ENCODE data around the gene MTMR12. TPM values are rescaled to one million over a fixed set of nuclear protein-coding genes. Genes with fewer than 3 reads are reported as not detected.

Gene MTMR12
- total and polyA plus RNA-seq, 10 of the 15 experiments (the other 5 are each of a cell fraction or from before 2014, with no cell fraction given) = 5.0 to 22.9 (median 16.3) TPM

DNA sequence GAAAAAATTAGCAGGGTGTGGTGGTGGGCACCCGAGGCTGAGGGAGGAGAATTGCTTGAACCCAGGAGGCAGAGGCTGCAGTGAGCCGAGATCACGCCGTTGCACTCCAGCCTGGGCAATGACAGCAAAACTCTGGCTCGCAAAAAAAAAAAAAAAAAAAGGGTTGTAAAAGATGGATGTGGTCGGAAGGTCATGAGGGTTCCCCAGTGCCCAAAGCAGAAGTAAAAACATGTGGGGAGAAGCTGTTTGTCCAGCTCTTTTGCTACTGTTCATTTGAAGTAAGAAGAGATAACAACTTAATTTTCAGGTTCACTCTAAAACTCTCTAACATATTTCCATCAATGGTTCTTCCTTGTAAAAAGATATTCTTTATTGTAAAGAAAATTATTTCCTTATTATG lies 81.5 kb downstream of the MTMR12 start:
- ChIA-PET POLR2A (interaction anchor here (0.7 to 1.6 kb wide), 2 partner anchors 46 to 98 kb away, joined by 4 to 5 read pairs; no protein-coding TSS in a partner anchor), CTCF (interaction anchor here (0.6 to 12.1 kb wide), 19 partner anchors 10 to 686 kb away, joined by 3 to 339 read pairs (median 4); no protein-coding TSS in a partner anchor), RAD21 (ENCODE audit: unreplicated experiment) (interaction anchor here (0.5 to 5.9 kb wide), 12 partner anchors 8 to 686 kb away, joined by 3 to 172 read pairs (median 7); no protein-coding TSS in a partner anchor), SMC1A (ENCODE audit: uncharacterized antibody, unreplicated experiment) (interaction anchor here (0.6 to 5.3 kb wide), 14 partner anchors 14 to 154 kb away, joined by 3 to 153 read pairs (median 4); no protein-coding TSS in a partner anchor)
- no peak overlapping the region for H3K4me3 ChIP-seq
- no peaks in the 10 kb centered on the region for H3K27me3 ChIP-seq (replicated peaks in 1 of 2; ENCODE audit: control insufficient read depth in 2 of 2, insufficient read depth in 2 of 2, low read length in 1 of 2)
- H3K79me2 ChIP-seq (ENCODE audit: control insufficient read depth, insufficient read depth, low read length) = no peaks in the 10 kb centered on the region
- ATAC-seq (no peak), DNase-seq (ENCODE audit: low read depth, low spot score) (no peak), FAIRE-seq (no peak)
- no TSS peak for BruUV-seq (replicated peaks)
- in situ Hi-C loops (cut with MboI) (loop anchor here (10.0 kb wide), 1 partner anchor 384 kb away; no protein-coding TSS in a partner anchor), intact Hi-C loops (cut with micrococcal nuclease; ENCODE audit: unreplicated experiment) (no loop called here)
- H3K36me3 ChIP-seq (ENCODE audit: control insufficient read depth in 2 of 2, insufficient read depth in 2 of 2, low read length in 1 of 2) = peaks cover 17 to 22% of the 10 kb centered on the region in 2 experiments
- no peak for TF ChIP-seq SMARCA5 (IDR thresholded peaks at IDR 0.05)
- TF ChIP-seq, protein P1, sequence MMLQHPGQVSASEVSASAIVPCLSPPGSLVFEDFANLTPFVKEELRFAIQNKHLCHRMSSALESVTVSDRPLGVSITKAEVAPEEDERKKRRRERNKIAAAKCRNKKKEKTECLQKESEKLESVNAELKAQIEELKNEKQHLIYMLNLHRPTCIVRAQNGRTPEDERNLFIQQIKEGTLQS (IDR thresholded peaks at IDR 0.05; ENCODE audit: borderline replicate concordance, extremely low read depth, low read depth, low read length) = no peak
- TF ChIP-seq, protein P2, sequence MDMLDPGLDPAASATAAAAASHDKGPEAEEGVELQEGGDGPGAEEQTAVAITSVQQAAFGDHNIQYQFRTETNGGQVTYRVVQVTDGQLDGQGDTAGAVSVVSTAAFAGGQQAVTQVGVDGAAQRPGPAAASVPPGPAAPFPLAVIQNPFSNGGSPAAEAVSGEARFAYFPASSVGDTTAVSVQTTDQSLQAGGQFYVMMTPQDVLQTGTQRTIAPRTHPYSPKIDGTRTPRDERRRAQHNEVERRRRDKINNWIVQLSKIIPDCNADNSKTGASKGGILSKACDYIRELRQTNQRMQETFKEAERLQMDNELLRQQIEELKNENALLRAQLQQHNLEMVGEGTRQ (IDR thresholded peaks at IDR 0.05; ENCODE audit: borderline replicate concordance, low read depth, low read length) = no peak
- TF ChIP-seq MXI1 (IDR thresholded peaks at IDR 0.05; ENCODE audit: low read depth, low read length) = no peak
- TF ChIP-seq MEF2A (IDR thresholded peaks at IDR 0.05; ENCODE audit: insufficient read depth, low read depth, low read length) = no peak
- no peak for TF ChIP-seq CEBPB (IDR thresholded peaks at IDR 0.05; ENCODE audit: borderline replicate concordance in 1 of 2, low read depth in 2 of 2, low read length in 2 of 2)
- TF ChIP-seq SUZ12 (IDR thresholded peaks at IDR 0.05; ENCODE audit: unreplicated experiment) = no peak
- TF ChIP-seq SIN3A (IDR thresholded peaks at IDR 0.05; ENCODE audit: low read depth, low read length) = no peak
- TF ChIP-seq, protein P3, sequence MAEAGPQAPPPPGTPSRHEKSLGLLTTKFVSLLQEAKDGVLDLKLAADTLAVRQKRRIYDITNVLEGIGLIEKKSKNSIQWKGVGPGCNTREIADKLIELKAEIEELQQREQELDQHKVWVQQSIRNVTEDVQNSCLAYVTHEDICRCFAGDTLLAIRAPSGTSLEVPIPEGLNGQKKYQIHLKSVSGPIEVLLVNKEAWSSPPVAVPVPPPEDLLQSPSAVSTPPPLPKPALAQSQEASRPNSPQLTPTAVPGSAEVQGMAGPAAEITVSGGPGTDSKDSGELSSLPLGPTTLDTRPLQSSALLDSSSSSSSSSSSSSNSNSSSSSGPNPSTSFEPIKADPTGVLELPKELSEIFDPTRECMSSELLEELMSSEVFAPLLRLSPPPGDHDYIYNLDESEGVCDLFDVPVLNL (IDR thresholded peaks at IDR 0.05; ENCODE audit: low read depth, low read length) = no peak
- TF ChIP-seq, protein P4, sequence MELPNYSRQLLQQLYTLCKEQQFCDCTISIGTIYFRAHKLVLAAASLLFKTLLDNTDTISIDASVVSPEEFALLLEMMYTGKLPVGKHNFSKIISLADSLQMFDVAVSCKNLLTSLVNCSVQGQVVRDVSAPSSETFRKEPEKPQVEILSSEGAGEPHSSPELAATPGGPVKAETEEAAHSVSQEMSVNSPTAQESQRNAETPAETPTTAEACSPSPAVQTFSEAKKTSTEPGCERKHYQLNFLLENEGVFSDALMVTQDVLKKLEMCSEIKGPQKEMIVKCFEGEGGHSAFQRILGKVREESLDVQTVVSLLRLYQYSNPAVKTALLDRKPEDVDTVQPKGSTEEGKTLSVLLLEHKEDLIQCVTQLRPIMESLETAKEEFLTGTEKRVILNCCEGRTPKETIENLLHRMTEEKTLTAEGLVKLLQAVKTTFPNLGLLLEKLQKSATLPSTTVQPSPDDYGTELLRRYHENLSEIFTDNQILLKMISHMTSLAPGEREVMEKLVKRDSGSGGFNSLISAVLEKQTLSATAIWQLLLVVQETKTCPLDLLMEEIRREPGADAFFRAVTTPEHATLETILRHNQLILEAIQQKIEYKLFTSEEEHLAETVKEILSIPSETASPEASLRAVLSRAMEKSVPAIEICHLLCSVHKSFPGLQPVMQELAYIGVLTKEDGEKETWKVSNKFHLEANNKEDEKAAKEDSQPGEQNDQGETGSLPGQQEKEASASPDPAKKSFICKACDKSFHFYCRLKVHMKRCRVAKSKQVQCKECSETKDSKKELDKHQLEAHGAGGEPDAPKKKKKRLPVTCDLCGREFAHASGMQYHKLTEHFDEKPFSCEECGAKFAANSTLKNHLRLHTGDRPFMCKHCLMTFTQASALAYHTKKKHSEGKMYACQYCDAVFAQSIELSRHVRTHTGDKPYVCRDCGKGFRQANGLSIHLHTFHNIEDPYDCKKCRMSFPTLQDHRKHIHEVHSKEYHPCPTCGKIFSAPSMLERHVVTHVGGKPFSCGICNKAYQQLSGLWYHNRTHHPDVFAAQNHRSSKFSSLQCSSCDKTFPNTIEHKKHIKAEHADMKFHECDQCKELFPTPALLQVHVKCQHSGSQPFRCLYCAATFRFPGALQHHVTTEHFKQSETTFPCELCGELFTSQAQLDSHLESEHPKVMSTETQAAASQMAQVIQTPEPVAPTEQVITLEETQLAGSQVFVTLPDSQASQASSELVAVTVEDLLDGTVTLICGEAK (IDR thresholded peaks at IDR 0.05; ENCODE audit: borderline replicate concordance) = no peak
- TF ChIP-seq ETV6 (conservative IDR thresholded peaks at IDR 0.05 in 1 of 2, IDR thresholded peaks at IDR 0.05 in 1 of 2; ENCODE audit: borderline replicate concordance in 1 of 2, low read depth in 1 of 2) = no peak
- TF ChIP-seq JUND (IDR thresholded peaks at IDR 0.05; ENCODE audit: low read depth, low read length) = no peak
- H4K20me1 ChIP-seq (ENCODE audit: control insufficient read depth, insufficient read depth) = no peaks in the 10 kb centered on the region
- no peak overlapping the region for H3K4me2 ChIP-seq (ENCODE audit: control insufficient read depth, insufficient read depth)
- H3K27ac ChIP-seq (ENCODE audit: control insufficient read depth, insufficient read depth) = no peak overlapping the region
- no peak overlapping the region for H3K9ac ChIP-seq (ENCODE audit: control insufficient read depth, insufficient read depth, low read length)
- H2AFZ ChIP-seq (ENCODE audit: control insufficient read depth, low read depth, low read length) = no peak overlapping the region
- 91% methylated on average over 5 of the region's 6 CpGs for WGBS (ENCODE audit: insufficient coverage, insufficient replicate concordance, low lambda C conversion rate, missing lambda C conversion rate)
- H3K4me1 ChIP-seq (ENCODE audit: control insufficient read depth, insufficient read depth, low read length) = no peaks in the 10 kb centered on the region
- no peaks in the 10 kb centered on the region for H3K9me3 ChIP-seq (replicated peaks; ENCODE audit: control insufficient read depth, insufficient read depth, low read length)
